HL-60 (cell line): ENCODE data around the gene MGAT5.

Experiments used
- DNase-seq, 2 experiments: peaks; one replicate each; pipeline ENCODE4 v3.0.0-alpha.2; 2010 to 2020; ENCODE audit warnings: low read depth in 1 of 2, low spot score in 1 of 2
- H3K27ac ChIP-seq: fragments of 250-450 bp; sonication (Bioruptor Pico); replicated peaks from 2 replicates; pipeline ENCODE4 v1.5.1; 2020; ENCODE audit warnings: mild to moderate bottlenecking, moderate library complexity
- H3K27me3 ChIP-seq: fragments of 250-450 bp; sonication (Bioruptor Pico); 2 replicates; pipeline ENCODE4 v1.5.1; 2021; ENCODE audit warnings: mild to moderate bottlenecking, moderate library complexity; ENCODE audit not compliant: insufficient read depth, poor library complexity, severe bottlenecking
- H3K4me3 ChIP-seq: replicated peaks from 2 replicates; pipeline ENCODE4 v1.5.1; 2011; ENCODE audit warnings: mild to moderate bottlenecking, control low read depth, low read length; ENCODE audit not compliant: insufficient read depth
- CTCF ChIP-seq: IDR thresholded peaks from one replicate; pipeline ENCODE4 v1.5.1; 2011; ENCODE audit warnings: low read length, control low read depth, inconsistent platforms; ENCODE audit not compliant: insufficient read depth
- GABPA ChIP-seq: IDR thresholded peaks from 2 replicates; pipeline ENCODE4 v1.6.1; 2012; ENCODE audit warnings: low read depth
- POLR2AphosphoS5 ChIP-seq: IDR thresholded peaks from 2 replicates; pipeline ENCODE4 v1.6.1; 2012; ENCODE audit warnings: low read depth
- SPI1 ChIP-seq: IDR thresholded peaks from 2 replicates; pipeline ENCODE4 v1.6.1; 2012; ENCODE audit warnings: low read depth, mild to moderate bottlenecking, borderline replicate concordance
- TF ChIP-seq, protein P1 (sequence below): IDR thresholded peaks from 2 replicates; pipeline ENCODE4 v1.6.1; 2012; ENCODE audit warnings: low read depth; ENCODE audit not compliant: insufficient replicate concordance

MGAT5 gene

DNA sequence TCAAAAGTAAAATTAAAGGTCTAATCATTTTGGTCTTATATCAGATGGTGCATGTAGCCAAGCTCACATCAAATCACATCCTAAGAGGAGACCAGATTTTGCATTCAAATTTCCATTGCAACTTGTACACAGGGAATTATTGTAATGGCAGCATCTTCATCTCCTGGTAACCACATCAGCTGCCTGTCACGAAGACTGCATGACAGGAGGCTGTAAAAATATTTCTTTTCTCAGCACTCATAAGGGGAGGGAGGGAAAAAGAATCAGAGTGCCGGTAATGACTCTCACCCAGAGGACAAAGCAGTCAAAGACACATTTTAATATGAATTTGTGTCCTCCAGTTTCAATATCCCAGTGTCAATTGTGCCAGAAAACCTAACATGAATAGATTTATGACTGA lies 248.2 kb downstream of the MGAT5 start:
- TF ChIP-seq, protein P1, sequence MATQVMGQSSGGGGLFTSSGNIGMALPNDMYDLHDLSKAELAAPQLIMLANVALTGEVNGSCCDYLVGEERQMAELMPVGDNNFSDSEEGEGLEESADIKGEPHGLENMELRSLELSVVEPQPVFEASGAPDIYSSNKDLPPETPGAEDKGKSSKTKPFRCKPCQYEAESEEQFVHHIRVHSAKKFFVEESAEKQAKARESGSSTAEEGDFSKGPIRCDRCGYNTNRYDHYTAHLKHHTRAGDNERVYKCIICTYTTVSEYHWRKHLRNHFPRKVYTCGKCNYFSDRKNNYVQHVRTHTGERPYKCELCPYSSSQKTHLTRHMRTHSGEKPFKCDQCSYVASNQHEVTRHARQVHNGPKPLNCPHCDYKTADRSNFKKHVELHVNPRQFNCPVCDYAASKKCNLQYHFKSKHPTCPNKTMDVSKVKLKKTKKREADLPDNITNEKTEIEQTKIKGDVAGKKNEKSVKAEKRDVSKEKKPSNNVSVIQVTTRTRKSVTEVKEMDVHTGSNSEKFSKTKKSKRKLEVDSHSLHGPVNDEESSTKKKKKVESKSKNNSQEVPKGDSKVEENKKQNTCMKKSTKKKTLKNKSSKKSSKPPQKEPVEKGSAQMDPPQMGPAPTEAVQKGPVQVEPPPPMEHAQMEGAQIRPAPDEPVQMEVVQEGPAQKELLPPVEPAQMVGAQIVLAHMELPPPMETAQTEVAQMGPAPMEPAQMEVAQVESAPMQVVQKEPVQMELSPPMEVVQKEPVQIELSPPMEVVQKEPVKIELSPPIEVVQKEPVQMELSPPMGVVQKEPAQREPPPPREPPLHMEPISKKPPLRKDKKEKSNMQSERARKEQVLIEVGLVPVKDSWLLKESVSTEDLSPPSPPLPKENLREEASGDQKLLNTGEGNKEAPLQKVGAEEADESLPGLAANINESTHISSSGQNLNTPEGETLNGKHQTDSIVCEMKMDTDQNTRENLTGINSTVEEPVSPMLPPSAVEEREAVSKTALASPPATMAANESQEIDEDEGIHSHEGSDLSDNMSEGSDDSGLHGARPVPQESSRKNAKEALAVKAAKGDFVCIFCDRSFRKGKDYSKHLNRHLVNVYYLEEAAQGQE: no peak
- TF ChIP-seq POLR2AphosphoS5: no peak
- TF ChIP-seq CTCF: no peak
- TF ChIP-seq SPI1: no peak
- TF ChIP-seq GABPA: no peak
- H3K27me3 ChIP-seq: no peaks in the 10 kb centered on the region

More for the DNA sequence above, 248.2 kb downstream of the MGAT5 start:
- Histone ChIP-seq H3K27ac (no peak overlapping the region), H3K4me3 (no peak overlapping the region)
- no peak for DNase-seq
